K562 (cell line): ENCODE results near the gene MAD2L1. TPM values are rescaled to one million over a fixed set of nuclear protein-coding genes. Genes with fewer than 3 reads are reported as not detected.
A peak's percentile ranks its signal among the peaks of the same experiment; 100 is the strongest.

ENCODE experiments used
- ATAC-seq: fragments of 200-7000 bp; cut with Tn5 transposase; 3 replicates; pipeline ENCODE4 v1.9.1; 2020; ENCODE audit warnings: moderate library complexity
- BruUV-seq: library from RNA; stranded (reverse); fragments of 400-500 nt; replicated peaks from 2 replicates; lab custom pipeline; 2021; lab: Mats Ljungman, UMichigan
- CTCF ChIA-PET: fragments of 300-600 bp; formaldehyde crosslinking; extraction: SDS; loops from one replicate; lab custom pipeline; 2021; ENCODE audit warnings: low intra/inter-chr PET ratio; lab: Yijun Ruan, JAX
- POLR2A ChIA-PET: fragments of 300-600, 350-650 bp; sonication (Branson Sonifier 250); formaldehyde crosslinking; extraction: SDS; loops from one replicate; lab custom pipeline; 2021; ENCODE audit warnings: antibody characterized with exemption, inconsistent platforms; lab: Yijun Ruan, JAX
- DNase-seq, 4 experiments: peaks; one replicate each; pipeline versions ENCODE4 v3.0.0 to v3.0.0-alpha.2; 2011 to 2018; ENCODE audit warnings: low spot score in 3 of 4, mixed read lengths in 3 of 4; ENCODE audit errors: extremely low read depth in 1 of 4
- FAIRE-seq: peaks from 2 replicates; lab custom pipeline; 2011; peaks lifted over from hg19 to GRCh38; lab: Jason Lieb, UNC
- H2AFZ ChIP-seq: 2 replicates; pipeline ENCODE4 v1.6.0; 2011; ENCODE audit warnings: low read depth, low read length, control low read depth, inconsistent platforms
- H3K27ac ChIP-seq: fragments of 200-600 bp; 3 replicates; pipeline ENCODE4 v1.8.0; 2011; ENCODE audit warnings: low read depth, mild to moderate bottlenecking, control low read depth, inconsistent platforms, low read length, moderate library complexity, mixed read lengths; ENCODE audit errors: extremely low read depth
- H3K27me3 ChIP-seq, 2 experiments: fragments of 300-600 bp in 1 of 2; 2 replicates in 1 of 2; 3 replicates in 1 of 2; pipeline versions ENCODE4 v1.6.0 to v1.8.0; 2011; ENCODE audit warnings: inconsistent platforms in 2 of 2, low read length in 2 of 2, mild to moderate bottlenecking in 1 of 2, mixed read lengths in 1 of 2, moderate library complexity in 1 of 2; ENCODE audit not compliant: control insufficient read depth in 2 of 2, insufficient read depth in 2 of 2
- H3K36me3 ChIP-seq: fragments of 300-600 bp; 3 replicates; pipeline ENCODE4 v1.8.0; 2011; ENCODE audit warnings: mild to moderate bottlenecking, low read length, inconsistent platforms; ENCODE audit not compliant: control insufficient read depth, insufficient read depth
- H3K4me1 ChIP-seq, 2 experiments: fragments of 200-600 bp in 1 of 2; replicated peaks in 1 of 2; 2 replicates in 1 of 2; 3 replicates in 1 of 2; pipeline versions ENCODE4 v1.5.1 to v1.8.0; 2011; ENCODE audit warnings: inconsistent platforms in 2 of 2, low read length in 2 of 2, mild to moderate bottlenecking in 1 of 2, mixed read lengths in 1 of 2, moderate library complexity in 1 of 2; ENCODE audit not compliant: control insufficient read depth in 2 of 2, insufficient read depth in 2 of 2
- H3K4me2 ChIP-seq: 2 replicates; pipeline ENCODE4 v1.6.1; 2011; ENCODE audit warnings: low read length, control low read depth, inconsistent platforms, mixed read lengths; ENCODE audit not compliant: insufficient read depth
- H3K4me3 ChIP-seq: fragments of 200-600 bp; sonication (generic), shearing (Covaris generic); 2 replicates; pipeline ENCODE4 v1.5.1; 2016; ENCODE audit warnings: control low read depth, inconsistent platforms
- H3K79me2 ChIP-seq: fragments of 200-600 bp; 3 replicates; pipeline ENCODE4 v1.8.0; 2011; ENCODE audit warnings: low read length, inconsistent platforms; ENCODE audit not compliant: control insufficient read depth, insufficient read depth
- H3K9ac ChIP-seq, 2 experiments: 2 replicates each; pipeline versions ENCODE4 v1.6.0 to v1.6.1; 2011; ENCODE audit warnings: low read depth in 2 of 2, low read length in 2 of 2, control low read depth in 1 of 2, inconsistent platforms in 1 of 2, mild to moderate bottlenecking in 1 of 2, mixed read lengths in 1 of 2; ENCODE audit not compliant: insufficient read depth in 1 of 2
- H3K9me1 ChIP-seq: one replicate; pipeline ENCODE4 v1.6.0; 2011; ENCODE audit warnings: inconsistent platforms, mild to moderate bottlenecking, low read length, moderate library complexity; ENCODE audit not compliant: control insufficient read depth, insufficient read depth
- H3K9me3 ChIP-seq: replicated peaks from 2 replicates; pipeline ENCODE4 v1.5.1; 2011; ENCODE audit warnings: low read depth, low read length, inconsistent platforms; ENCODE audit not compliant: control insufficient read depth, insufficient read depth
- H4K20me1 ChIP-seq: replicated peaks from 2 replicates; pipeline ENCODE4 v1.6.1; 2011; ENCODE audit warnings: low read length, inconsistent platforms, mixed read lengths; ENCODE audit not compliant: control insufficient read depth, insufficient read depth
- CBX5 ChIP-seq: IDR thresholded peaks from 2 replicates; pipeline ENCODE4 v1.6.1; 2014; ENCODE audit warnings: low read depth, borderline replicate concordance
- KDM4B ChIP-seq, 2 experiments: fragments of 450-650 bp in 1 of 2; sonication (generic) in 1 of 2; IDR thresholded peaks; 2 replicates each; pipeline ENCODE4 v1.6.1; 2016 to 2017; ENCODE audit warnings: borderline replicate concordance in 2 of 2, antibody characterized with exemption in 1 of 2, low read depth in 1 of 2, mild to moderate bottlenecking in 1 of 2
- NFIC ChIP-seq: fragments of 450-650 bp; IDR thresholded peaks from 2 replicates; pipeline ENCODE4 v1.6.1; 2017; ENCODE audit warnings: mild to moderate bottlenecking, inconsistent platforms
- PCBP1 ChIP-seq: fragments of 200-400 bp; formaldehyde crosslinking; IDR thresholded peaks from 2 replicates; pipeline ENCODE4 v1.6.1; 2018; ENCODE audit warnings: mild to moderate bottlenecking, low read depth, low read length; ENCODE audit not compliant: poor library complexity, severe bottlenecking
- POLR2AphosphoS2 ChIP-seq: IDR thresholded peaks from 2 replicates; pipeline ENCODE4 v1.6.1; 2012; ENCODE audit warnings: low read length, improper control_type of control experiment
- SIRT6 ChIP-seq: IDR thresholded peaks from one replicate; pipeline ENCODE4 v1.6.1; 2012; ENCODE audit warnings: low read depth, mild to moderate bottlenecking, control low read depth, inconsistent platforms, low read length, moderate library complexity
- ZEB2 ChIP-seq: fragments of 450-650 bp; IDR thresholded peaks from 2 replicates; pipeline ENCODE4 v1.6.1; 2016
- WGBS: fragments of 100-300 bp; shearing (Covaris generic); methylation state at CpG from one replicate; pipeline ENCODE4 v1.1.6; 2016; ENCODE audit warnings: low coverage, mixed read lengths; ENCODE audit not compliant: insufficient coverage; ENCODE audit errors: missing lambda C conversion rate; 5-methylcytosine and 5-hydroxymethylcytosine counted together
- in situ Hi-C: fragments of 300-500 bp; cut with MboI; formaldehyde crosslinking; loops from 4 replicates; pipeline ENCODE4 v1.15.0; 2018; ENCODE audit warnings: inconsistent platforms, mixed read lengths
- intact Hi-C: fragments of 100-400 bp; cut with micrococcal nuclease; formaldehyde crosslinking; loops from 2 replicates; pipeline ENCODE4 v1.14.2; 2022
- polyA plus RNA-seq, 8 experiments: library from polyadenylated mRNA; depleted of rRNA in 4 of 8; stranded (reverse) in 5 of 8; unstranded in 3 of 8; fragments of >200 nt; fragmentation: Nextera tagmentation in 2 of 8; fragmentation: Illumina TruSeq in 1 of 8; extraction: Ambion mirVana in 2 of 8; extraction: Trizol in 1 of 8; gene quantifications; 2 replicates each; pipeline versions ENCODE4 v1.2.1 to v1.2.3, GENCODE V29; 2011 to 2014; ENCODE audit warnings: inconsistent platforms in 1 of 8, missing spikeins in 1 of 8
- total RNA-seq, 7 experiments: library from RNA; depleted of rRNA in 6 of 7; stranded (reverse); fragments of >200 nt in 6 of 7; fragmentation: Illumina TruSeq in 2 of 7; extraction: Trizol in 2 of 7; gene quantifications; 2 replicates each; pipeline versions ENCODE4 v1.2.1 to v1.2.3, GENCODE V29; 2011 to 2021; ENCODE audit warnings: low replicate concordance in 1 of 7
- TF ChIP-seq, protein P1 (sequence below): sonication (generic); IDR thresholded peaks from 2 replicates; pipeline ENCODE4 v1.6.1; 2016

MAD2L1 gene
- total and polyA plus RNA-seq, 9 of the 15 experiments (the other 6 are each of a cell fraction or from before 2014, with no cell fraction given) = 75.0 to 494 (median 129) TPM

DNA sequence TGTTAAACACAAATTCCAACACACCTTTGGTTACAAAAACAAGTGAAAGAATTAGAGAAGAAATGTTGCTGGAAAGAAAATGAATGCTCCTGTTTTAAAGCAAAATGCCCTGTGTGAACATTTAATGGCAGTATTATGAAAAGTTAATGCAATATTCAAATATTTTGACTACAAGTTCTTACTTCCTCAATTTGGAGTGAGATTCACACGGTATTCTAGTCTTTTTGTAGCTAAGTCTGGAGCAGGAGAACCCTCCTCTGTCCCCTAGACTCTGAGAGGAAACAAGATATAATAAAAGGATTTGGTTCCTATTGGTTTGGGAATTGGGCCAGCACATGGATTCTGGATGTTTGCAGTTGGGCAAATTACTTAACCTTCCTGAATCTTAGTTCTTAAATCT, 12.7 kb downstream of the MAD2L1 start (continued):
- TF ChIP-seq KDM4B (IDR thresholded peaks at IDR 0.05; ENCODE audit: borderline replicate concordance in 2 of 2, low read depth in 1 of 2) (no peak), CBX5 (no peak)

DNA sequence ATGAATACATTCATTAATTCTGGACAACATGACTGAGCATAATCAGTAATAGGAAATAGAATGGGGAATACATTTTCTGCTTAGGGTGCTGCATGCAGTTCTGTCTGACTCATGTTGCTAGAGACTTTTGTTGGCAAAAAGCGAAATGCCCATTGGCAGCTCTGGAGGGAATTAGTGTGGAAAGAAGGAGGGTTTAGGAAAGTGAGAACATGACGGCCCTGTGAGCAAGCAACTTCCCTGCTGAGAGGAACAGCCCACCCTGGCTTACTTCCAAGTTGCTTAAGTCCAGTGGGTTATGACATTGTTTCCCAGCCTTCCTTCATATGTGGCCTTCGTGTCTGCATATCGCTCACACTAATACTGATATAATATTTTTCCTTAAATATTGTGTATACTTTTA, 13.8 kb downstream of the MAD2L1 start:
- POLR2A ChIA-PET = no interaction called here
- peaks cover 26% of the 10 kb centered on the region for H3K36me3 ChIP-seq
- H3K9ac ChIP-seq = no peak overlapping the region
- in situ Hi-C loops (loop anchor here (10.0 kb wide), 2 partner anchors 428 to 738 kb away; partner anchors contain the start of gene PDE5A), intact Hi-C loops (no loop called here)
- no peaks in the 10 kb centered on the region; a peak in 1 of 5 replicates for H3K4me1 ChIP-seq
- H3K9me3 ChIP-seq = no peaks in the 10 kb centered on the region
- ATAC-seq = no peak
- H3K4me2 ChIP-seq = no peak overlapping the region
- H3K4me3 ChIP-seq = no peak overlapping the region
- no TSS peak for BruUV-seq
- TF ChIP-seq ZEB2 = no peak
- no peak for TF ChIP-seq PCBP1
- no peak for TF ChIP-seq SIRT6
- TF ChIP-seq NFIC = peak; percentile 47
- TF ChIP-seq POLR2AphosphoS2 = no peak
- TF ChIP-seq, protein P1, sequence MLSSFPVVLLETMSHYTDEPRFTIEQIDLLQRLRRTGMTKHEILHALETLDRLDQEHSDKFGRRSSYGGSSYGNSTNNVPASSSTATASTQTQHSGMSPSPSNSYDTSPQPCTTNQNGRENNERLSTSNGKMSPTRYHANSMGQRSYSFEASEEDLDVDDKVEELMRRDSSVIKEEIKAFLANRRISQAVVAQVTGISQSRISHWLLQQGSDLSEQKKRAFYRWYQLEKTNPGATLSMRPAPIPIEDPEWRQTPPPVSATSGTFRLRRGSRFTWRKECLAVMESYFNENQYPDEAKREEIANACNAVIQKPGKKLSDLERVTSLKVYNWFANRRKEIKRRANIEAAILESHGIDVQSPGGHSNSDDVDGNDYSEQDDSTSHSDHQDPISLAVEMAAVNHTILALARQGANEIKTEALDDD = no peak
- TF ChIP-seq, all 486 proteins: peak for 1
- Histone ChIP-seq H3K9me1 (no peaks in the 10 kb centered on the region), H4K20me1 (no peaks in the 10 kb centered on the region), H2AFZ (no peak overlapping the region), H3K27me3 (no peaks in the 10 kb centered on the region), H3K27ac (no peak overlapping the region), H3K79me2 (no peaks in the 10 kb centered on the region; the same call in 2 of the 3 replicates)
- DNase-seq (peak in 1 of 4 experiments; percentile 24), FAIRE-seq (no peak)
- CTCF ChIA-PET = no interaction called here
- WGBS = 59% methylated on average over 4 of the region's 4 CpGs
